ENCODE results near the gene STAT1.

Gene STAT1

GRCh38 chr2:191043438-191043837, 29.5 kb upstream of the STAT1 start:
- TF ChIP-seq CTCF (IDR thresholded peaks at IDR 0.05; ENCODE audit: low read depth, low read length): no peak
- DNase-seq (ENCODE audit: low read depth, low spot score): peak; percentile 13
- in situ Hi-C loops (cut with HindIII; ENCODE audit: low sequenced_read_pairs): no loop called here
- no peak overlapping the region for H3K4me3 ChIP-seq (ENCODE audit: low read depth, low read length)

GRCh38 chr2:191041418-191042161, 27.6 kb upstream of the STAT1 start:
- no peak overlapping the region for H3K4me3 ChIP-seq (ENCODE audit: low read depth, low read length)
- no peak for TF ChIP-seq CTCF (IDR thresholded peaks at IDR 0.05; ENCODE audit: low read depth, low read length)
- in situ Hi-C loops (cut with HindIII; ENCODE audit: low sequenced_read_pairs): no loop called here
- DNase-seq (ENCODE audit: low read depth, low spot score): peak; percentile 16

GRCh38 chr2:191039616-191040015, 25.6 kb upstream of the STAT1 start:
- TF ChIP-seq CTCF (IDR thresholded peaks at IDR 0.05; ENCODE audit: low read depth, low read length): no peak
- H3K4me3 ChIP-seq (ENCODE audit: low read depth, low read length): no peak overlapping the region
- DNase-seq (ENCODE audit: low read depth, low spot score): no peak
- in situ Hi-C loops (cut with HindIII; ENCODE audit: low sequenced_read_pairs): no loop called here

- in situ Hi-C loops (cut with HindIII; ENCODE audit: low sequenced_read_pairs): no loop called here
These were observed 24.8 kb upstream of the STAT1 start for GRCh38 chr2:191038741-191039140.

GRCh38 chr2:191038241-191038725, 24.3 kb upstream of the STAT1 start:
- no peak overlapping the region for H3K4me3 ChIP-seq (ENCODE audit: low read depth, low read length)
- DNase-seq (ENCODE audit: low read depth, low spot score): peak; percentile 66
- in situ Hi-C loops (cut with HindIII; ENCODE audit: low sequenced_read_pairs): no loop called here
- TF ChIP-seq CTCF (IDR thresholded peaks at IDR 0.05; ENCODE audit: low read depth, low read length): no peak

More at GRCh38 chr2:191038741-191039140, 24.8 kb upstream of the STAT1 start:
- DNase-seq (ENCODE audit: low read depth, low spot score): peak; percentile 19
- no peak overlapping the region for H3K4me3 ChIP-seq (ENCODE audit: low read depth, low read length)
- no peak for TF ChIP-seq CTCF (IDR thresholded peaks at IDR 0.05; ENCODE audit: low read depth, low read length)

- in situ Hi-C loops (cut with HindIII; ENCODE audit: low sequenced_read_pairs): no loop called here
- TF ChIP-seq CTCF (IDR thresholded peaks at IDR 0.05; ENCODE audit: low read depth, low read length): no peak
- no peak for DNase-seq (ENCODE audit: low read depth, low spot score)
- H3K4me3 ChIP-seq (ENCODE audit: low read depth, low read length): no peak overlapping the region
These were observed 23.4 kb upstream of the STAT1 start for GRCh38 chr2:191037351-191037750.

Data from astrocyte of the spinal cord (primary cell).